Activated CD8-positive, alpha-beta T cell treated with anti-CD3 and anti-CD28 coated beads for 36 hours (primary cell): ENCODE results near the gene CFAP410. TPM values are rescaled to one million over a fixed set of nuclear protein-coding genes. Genes with fewer than 3 reads are reported as not detected.
A peak's percentile ranks its signal among the peaks of the same experiment; 100 is the strongest.
"Not testable (repeated sequence)": the region's sequence is repeated elsewhere in the genome, so short reads cannot be mapped to it uniquely, and the experiment has no call there.

ENCODE experiments used
- ATAC-seq: fragments of 200-7000 bp; cut with Tn5 transposase; one replicate; pipeline ENCODE4 v1.10.0; 2021; ENCODE audit warnings: mild to moderate bottlenecking, moderate library complexity
- CTCF ChIA-PET: fragments of 350-600 bp; sonication (Branson Sonifier 250); formaldehyde crosslinking; loops from one replicate; lab custom pipeline; 2021; ENCODE audit warnings: antibody characterized with exemption; lab: Charles Lee
- POLR2A ChIA-PET: fragments of 350-600 bp; sonication (Branson Sonifier 250); formaldehyde crosslinking; loops from one replicate; lab custom pipeline; 2021; ENCODE audit warnings: antibody characterized with exemption; lab: Charles Lee
- DNase-seq: peaks from one replicate; pipeline ENCODE4 v3.0.0-alpha.2; 2020
- H3K27ac Mint-ChIP-seq: one replicate; pipeline ENCODE4 v1.8.0; 2021; ENCODE audit warnings: mild to moderate bottlenecking, mixed read lengths
- H3K27me3 Mint-ChIP-seq: one replicate; pipeline ENCODE4 v1.8.0; 2021; ENCODE audit warnings: mixed read lengths
- H3K36me3 Mint-ChIP-seq: one replicate; pipeline ENCODE4 v1.8.0; 2021; ENCODE audit warnings: low read depth, mixed read lengths
- H3K4me1 Mint-ChIP-seq: one replicate; pipeline ENCODE4 v1.8.0; 2021; ENCODE audit warnings: low read depth, mixed read lengths
- H3K4me3 Mint-ChIP-seq: one replicate; pipeline ENCODE4 v1.8.0; 2021; ENCODE audit warnings: mild to moderate bottlenecking, moderate library complexity, mixed read lengths
- H3K9me3 Mint-ChIP-seq: one replicate; pipeline ENCODE4 v1.8.0; 2021; ENCODE audit warnings: mixed read lengths
- intact Hi-C: fragments of 100-400 bp; cut with micrococcal nuclease; formaldehyde crosslinking; loops from one replicate; pipeline ENCODE4 v1.10.0; 2022
- total RNA-seq, 2 experiments: library from RNA; stranded (reverse); gene quantifications; one replicate each; pipeline ENCODE4 v1.2.3, GENCODE V29; 2021
- TF ChIP-seq, protein P1 (sequence below): fragments of 200-600 bp; IDR thresholded peaks from one replicate; pipeline ENCODE4 v1.8.0; 2022; ENCODE audit warnings: antibody characterized with exemption, mild to moderate bottlenecking

CFAP410 gene
- total RNA-seq, 2 experiments from 2014 or later: 17.2 TPM

DNA sequence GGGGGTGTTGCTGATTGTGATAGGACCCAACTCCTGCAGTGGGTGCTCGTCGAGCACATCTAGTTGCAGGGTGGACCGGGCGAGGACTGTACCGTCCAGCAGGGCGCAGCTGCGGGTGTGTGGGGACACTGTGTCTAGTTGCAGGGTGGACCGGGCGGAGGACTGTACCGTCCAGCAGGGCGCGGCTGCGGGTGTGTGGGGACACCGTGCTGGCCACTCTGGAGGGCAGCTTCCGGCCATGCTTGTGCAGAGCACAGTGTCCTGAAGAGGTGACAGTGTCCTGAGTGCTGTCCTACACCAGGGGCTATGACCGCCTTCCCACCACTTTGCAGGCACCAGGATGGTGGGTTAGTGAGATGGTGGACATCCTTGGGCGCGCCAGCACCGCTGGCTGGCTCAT lies 9.7 kb upstream of the CFAP410 start:
- intact Hi-C loops: loop anchor here (10.0 kb wide), 1 partner anchor 126 kb away; no protein-coding TSS in a partner anchor
- Mint-ChIP-seq H3K27me3 (peaks cover 8% of the 10 kb centered on the region), H3K9me3 (no peaks in the 10 kb centered on the region), H3K36me3 (no peaks in the 10 kb centered on the region), H3K27ac (no peak overlapping the region), H3K4me3 (no peak overlapping the region), H3K4me1 (peaks cover 22% of the 10 kb centered on the region)
- POLR2A ChIA-PET: no interaction called here
- TF ChIP-seq, protein P1, sequence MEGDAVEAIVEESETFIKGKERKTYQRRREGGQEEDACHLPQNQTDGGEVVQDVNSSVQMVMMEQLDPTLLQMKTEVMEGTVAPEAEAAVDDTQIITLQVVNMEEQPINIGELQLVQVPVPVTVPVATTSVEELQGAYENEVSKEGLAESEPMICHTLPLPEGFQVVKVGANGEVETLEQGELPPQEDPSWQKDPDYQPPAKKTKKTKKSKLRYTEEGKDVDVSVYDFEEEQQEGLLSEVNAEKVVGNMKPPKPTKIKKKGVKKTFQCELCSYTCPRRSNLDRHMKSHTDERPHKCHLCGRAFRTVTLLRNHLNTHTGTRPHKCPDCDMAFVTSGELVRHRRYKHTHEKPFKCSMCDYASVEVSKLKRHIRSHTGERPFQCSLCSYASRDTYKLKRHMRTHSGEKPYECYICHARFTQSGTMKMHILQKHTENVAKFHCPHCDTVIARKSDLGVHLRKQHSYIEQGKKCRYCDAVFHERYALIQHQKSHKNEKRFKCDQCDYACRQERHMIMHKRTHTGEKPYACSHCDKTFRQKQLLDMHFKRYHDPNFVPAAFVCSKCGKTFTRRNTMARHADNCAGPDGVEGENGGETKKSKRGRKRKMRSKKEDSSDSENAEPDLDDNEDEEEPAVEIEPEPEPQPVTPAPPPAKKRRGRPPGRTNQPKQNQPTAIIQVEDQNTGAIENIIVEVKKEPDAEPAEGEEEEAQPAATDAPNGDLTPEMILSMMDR: no peak
- no peak for DNase-seq
- no peak for ATAC-seq
- CTCF ChIA-PET: no interaction called here

DNA sequence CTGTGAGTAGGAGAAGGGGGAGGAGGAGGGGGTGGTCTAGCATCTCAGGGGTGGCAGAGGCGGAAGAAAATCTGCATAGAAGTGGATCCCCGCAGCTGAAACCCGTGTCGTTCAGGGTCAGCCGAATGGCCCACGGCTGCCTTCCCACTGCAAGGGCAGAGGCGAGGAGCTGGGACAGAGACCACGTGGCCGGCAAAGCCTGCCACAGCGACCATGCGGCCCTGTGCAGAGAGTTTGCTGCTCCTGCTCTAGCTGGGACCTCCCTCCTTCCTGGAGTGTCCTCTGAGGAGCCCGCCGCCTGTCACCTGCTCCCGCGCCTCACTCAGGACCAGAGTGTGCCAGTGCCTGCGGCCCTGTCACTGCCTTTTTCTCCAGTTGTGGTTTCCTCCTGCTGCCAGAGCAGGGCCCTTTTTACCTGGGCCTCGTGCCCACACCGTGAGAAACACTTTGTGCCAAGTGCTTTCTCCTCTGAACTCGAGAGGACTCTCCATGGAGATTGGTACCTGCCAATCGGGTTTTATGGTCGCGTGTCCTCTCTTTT lies 8.8 kb upstream of the CFAP410 start:
- Mint-ChIP-seq H3K9me3 (no peaks in the 10 kb centered on the region), H3K4me3 (no peak overlapping the region), H3K36me3 (no peaks in the 10 kb centered on the region), H3K4me1 (peaks cover 17% of the 10 kb centered on the region), H3K27me3 (peaks cover 8% of the 10 kb centered on the region), H3K27ac (no peak overlapping the region)
- TF ChIP-seq, protein P1: no peak
- no peak for ATAC-seq
- ChIA-PET POLR2A (interaction anchor here (1.3 kb wide), 1 partner anchor 9 kb away, joined by 3 read pairs; the partner anchor contains the start of gene CFAP410), CTCF (no interaction called here)
- DNase-seq: no peak
- intact Hi-C loops: loop anchor here (10.0 kb wide), 1 partner anchor 127 kb away; no protein-coding TSS in a partner anchor

DNA sequence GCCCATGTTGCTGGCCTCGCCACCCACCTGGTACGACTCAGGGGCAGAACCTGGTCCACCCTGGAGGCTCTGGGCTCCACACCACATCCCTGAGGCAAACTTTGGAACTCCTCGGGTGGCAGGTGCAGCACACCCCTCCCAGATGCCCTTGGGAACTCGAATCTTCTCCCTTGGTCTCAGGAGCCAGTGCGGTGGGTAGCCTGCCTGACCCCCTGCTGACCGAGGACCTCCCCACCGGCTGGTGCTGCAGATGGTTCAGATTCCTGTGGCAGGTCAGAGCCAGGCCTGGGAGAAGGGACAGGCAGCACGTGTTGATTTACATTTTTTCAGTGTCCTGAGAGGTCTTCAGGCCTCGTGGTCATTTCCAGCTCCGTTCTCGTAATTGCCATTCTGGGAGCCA lies 6.3 kb upstream of the CFAP410 start:
- CTCF ChIA-PET: no interaction called here
- TF ChIP-seq, protein P1: no peak
- DNase-seq: no peak
- no peak overlapping the region for H3K4me3 Mint-ChIP-seq
- no peaks in the 10 kb centered on the region for H3K36me3 Mint-ChIP-seq
- peaks cover 4% of the 10 kb centered on the region for H3K27me3 Mint-ChIP-seq
- ATAC-seq: no peak
- POLR2A ChIA-PET: no interaction called here
- H3K9me3 Mint-ChIP-seq: no peaks in the 10 kb centered on the region
- no peak overlapping the region for H3K27ac Mint-ChIP-seq
- intact Hi-C loops: loop anchor here (10.0 kb wide), 1 partner anchor 129 kb away; no protein-coding TSS in a partner anchor
- H3K4me1 Mint-ChIP-seq: peaks cover 6% of the 10 kb centered on the region

DNA sequence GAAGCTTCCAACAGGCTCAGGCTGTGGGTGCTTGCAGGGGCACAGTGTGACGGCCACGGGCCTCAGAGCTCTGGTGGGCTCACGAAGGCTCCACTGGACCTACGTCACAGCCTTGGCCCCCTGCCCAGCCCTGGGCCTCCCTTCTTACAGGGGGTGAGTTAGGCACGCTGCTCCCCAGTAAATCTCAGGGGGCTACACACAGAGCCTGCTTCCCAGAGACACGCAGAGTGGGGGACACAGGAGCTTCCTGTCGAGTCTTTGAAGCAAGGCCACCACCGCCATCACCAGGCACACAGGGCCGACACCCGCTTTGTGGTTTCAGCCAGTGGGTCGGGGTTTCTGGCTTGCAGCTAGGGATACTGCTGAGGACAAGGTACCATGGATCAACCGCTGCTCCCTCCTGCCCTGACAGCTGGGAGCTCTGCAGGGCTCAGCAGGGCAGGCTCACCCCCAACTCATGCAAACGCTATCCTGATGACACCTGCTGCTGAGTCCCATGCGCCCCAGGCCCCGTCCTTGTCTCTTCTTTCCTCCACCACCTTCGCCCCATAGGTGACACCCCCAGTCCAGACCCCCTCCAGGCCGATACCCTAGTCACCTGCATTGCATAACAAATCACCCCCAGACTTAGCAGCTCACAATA lies 5.5 kb upstream of the CFAP410 start:
- Mint-ChIP-seq H3K27me3 (peaks cover 4% of the 10 kb centered on the region), H3K27ac (no peak overlapping the region), H3K4me3 (no peak overlapping the region), H3K4me1 (peaks cover 13% of the 10 kb centered on the region), H3K36me3 (no peaks in the 10 kb centered on the region), H3K9me3 (no peaks in the 10 kb centered on the region)
- TF ChIP-seq, protein P1: no peak
- intact Hi-C loops: loop anchor here (10.0 kb wide), 1 partner anchor 130 kb away; no protein-coding TSS in a partner anchor
- no peak for ATAC-seq
- CTCF ChIA-PET: no interaction called here
- POLR2A ChIA-PET: interaction anchor here (0.7 to 3.6 kb wide), 2 partner anchors 10 to 13 kb away, joined by 3 to 14 read pairs; partner anchors contain the start of gene TRPM2
- DNase-seq: no peak

DNA sequence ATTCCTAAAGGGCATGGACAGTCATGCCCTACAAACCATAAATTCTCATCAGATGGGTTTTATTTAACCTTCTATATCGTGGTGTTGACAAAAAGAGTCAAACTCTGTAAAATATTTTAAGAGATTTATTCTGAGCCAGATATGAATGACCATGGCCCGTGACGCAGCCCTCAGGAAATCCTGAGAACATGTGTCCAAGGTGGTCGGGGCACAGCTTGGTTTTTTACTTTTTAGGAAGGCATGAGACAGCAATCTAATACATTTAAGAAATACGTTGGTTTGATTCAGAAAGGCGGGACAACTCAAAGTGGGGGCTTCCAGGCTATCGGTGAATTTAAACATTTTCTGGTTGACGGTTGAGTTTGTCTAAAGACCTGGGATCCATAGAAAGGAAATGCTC lies 3.8 kb upstream of the CFAP410 start:
- not testable (repeated sequence) for H3K27ac Mint-ChIP-seq, H3K36me3 Mint-ChIP-seq, H3K4me3 Mint-ChIP-seq, H3K27me3 Mint-ChIP-seq, H3K9me3 Mint-ChIP-seq, ATAC-seq, DNase-seq
- CTCF ChIA-PET: interaction anchor here (1.1 to 1.6 kb wide), 2 partner anchors 10 to 137 kb away, joined by 3 to 8 read pairs; partner anchors contain the start of gene TRPM2
- peaks cover 13% of the 10 kb centered on the region for H3K4me1 Mint-ChIP-seq
- POLR2A ChIA-PET: interaction anchor here (1.0 to 3.6 kb wide), 2 partner anchors 11 to 40 kb away, joined by 3 to 14 read pairs; partner anchors contain the start of gene TRPM2
- intact Hi-C loops: loop anchor here (10.0 kb wide), 1 partner anchor 132 kb away; no protein-coding TSS in a partner anchor

DNA sequence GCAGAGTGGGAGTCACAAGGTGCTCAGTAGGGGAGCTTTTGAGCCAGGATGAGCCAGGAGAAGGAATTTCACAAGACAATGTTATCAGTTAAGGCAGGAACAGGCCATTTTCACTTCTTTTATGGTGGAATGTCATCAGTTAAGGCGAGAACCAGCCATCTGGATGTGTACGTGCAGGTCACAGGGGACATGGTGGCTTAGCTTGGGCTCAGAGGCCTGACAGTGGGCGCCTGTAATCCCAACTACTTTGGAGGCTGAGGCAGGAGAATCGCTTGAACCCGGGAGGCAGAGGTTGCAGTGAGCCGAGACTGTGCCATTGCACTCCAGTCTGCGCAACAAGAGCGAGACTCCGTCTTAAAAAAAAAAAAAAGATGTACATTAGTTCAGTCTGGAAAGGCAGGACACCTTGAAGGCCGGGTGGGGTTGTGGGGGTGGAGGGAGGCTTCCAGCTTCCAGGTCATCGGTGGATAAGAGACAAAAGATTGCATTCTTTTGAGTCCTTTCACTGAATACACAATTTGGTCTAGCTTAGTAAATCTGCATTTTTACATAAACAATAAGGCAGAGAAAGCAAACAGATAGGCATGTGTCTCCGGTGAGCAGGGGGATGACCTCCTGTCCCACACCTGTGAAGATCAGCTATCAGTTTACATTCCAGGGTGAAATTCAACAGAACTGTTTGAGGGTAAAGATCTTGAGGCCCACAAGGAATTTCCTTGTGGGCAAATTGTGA lies 2.7 kb upstream of the CFAP410 start:
- H3K4me1 Mint-ChIP-seq: peaks cover 17% of the 10 kb centered on the region
- DNase-seq, H3K4me3 Mint-ChIP-seq, H3K27me3 Mint-ChIP-seq, ATAC-seq, H3K36me3 Mint-ChIP-seq, H3K9me3 Mint-ChIP-seq: not testable (repeated sequence)
- intact Hi-C loops: loop anchor here (10.0 kb wide), 1 partner anchor 133 kb away; no protein-coding TSS in a partner anchor
- CTCF ChIA-PET: interaction anchor here (1.6 kb wide), 1 partner anchor 11 kb away, joined by 8 read pairs; the partner anchor contains the start of gene TRPM2
- peak overlapping the region; percentile 27 for H3K27ac Mint-ChIP-seq
- POLR2A ChIA-PET: interaction anchor here (1.0 to 3.6 kb wide), 3 partner anchors 10 to 41 kb away, joined by 3 to 14 read pairs (median 3); partner anchors contain the start of gene TRPM2
